HepG2 (cell line): ENCODE results near the gene NATD1. TPM values are rescaled to one million over a fixed set of nuclear protein-coding genes. Genes with fewer than 3 reads are reported as not detected.

Experiments
- ATRX ChIP-seq: sonication (generic); formaldehyde crosslinking; IDR thresholded peaks from 2 replicates; pipeline ENCODE4 v1.4.0; 2020; ENCODE audit warnings: missing genetic modification reagents, borderline replicate concordance
- FLYWCH1 ChIP-seq: sonication (generic); formaldehyde crosslinking; IDR thresholded peaks from 2 replicates; pipeline ENCODE4 v1.8.1; 2023; ENCODE audit warnings: mild to moderate bottlenecking, missing genetic modification reagents
- FOXM1 ChIP-seq: sonication (generic); formaldehyde crosslinking; IDR thresholded peaks from 2 replicates; pipeline ENCODE4 v1.5.0; 2020; ENCODE audit warnings: missing genetic modification reagents
- GATAD1 ChIP-seq: IDR thresholded peaks from 2 replicates; pipeline ENCODE4 v1.6.1; 2016; ENCODE audit warnings: missing genetic modification reagents, missing compliant biosample characterization
- KLF15 ChIP-seq: sonication (generic); formaldehyde crosslinking; IDR thresholded peaks from 2 replicates; pipeline ENCODE4 v1.8.1; 2023; ENCODE audit warnings: borderline replicate concordance, mild to moderate bottlenecking, inconsistent platforms, missing genetic modification reagents, mixed read lengths
- MAF1 ChIP-seq: sonication (generic); formaldehyde crosslinking; IDR thresholded peaks from 2 replicates; pipeline ENCODE4 v1.5.0; 2020; ENCODE audit warnings: missing genetic modification reagents, borderline replicate concordance
- MIER3 ChIP-seq: IDR thresholded peaks from 2 replicates; pipeline ENCODE4 v1.6.1; 2016; ENCODE audit warnings: missing compliant biosample characterization, borderline replicate concordance
- NFATC3 ChIP-seq: sonication (generic); formaldehyde crosslinking; IDR thresholded peaks from 2 replicates; pipeline ENCODE4 v1.5.1; 2020; ENCODE audit warnings: mild to moderate bottlenecking, missing genetic modification reagents
- POLR2A ChIP-seq, 2 experiments: IDR thresholded peaks; 2 replicates each; pipeline ENCODE4 v1.6.1; 2011; ENCODE audit warnings: low read depth in 2 of 2, low read length in 2 of 2, mild to moderate bottlenecking in 1 of 2, moderate library complexity in 1 of 2; ENCODE audit not compliant: insufficient read depth in 1 of 2
- TFDP2 ChIP-seq: sonication (generic); formaldehyde crosslinking; IDR thresholded peaks from 2 replicates; pipeline ENCODE4 v1.4.0; 2020; ENCODE audit warnings: missing genetic modification reagents
- TRIM22 ChIP-seq: fragments of 450-650 bp; IDR thresholded peaks from 2 replicates; pipeline ENCODE4 v1.6.1; 2017
- ZBTB2 ChIP-seq: sonication (generic); formaldehyde crosslinking; IDR thresholded peaks from 2 replicates; pipeline ENCODE4 v1.8.0; 2022; ENCODE audit warnings: low read depth, missing genetic modification reagents
- ZNF24 ChIP-seq: fragments of 450-650 bp; IDR thresholded peaks from 2 replicates; pipeline ENCODE4 v1.6.1; 2017; ENCODE audit warnings: antibody characterized with exemption, mild to moderate bottlenecking
- ZNF329 ChIP-seq: sonication (generic); formaldehyde crosslinking; IDR thresholded peaks from 2 replicates; pipeline ENCODE4 v1.9.0; 2021; ENCODE audit warnings: low read depth, mild to moderate bottlenecking, missing genetic modification reagents
- ZNF33B ChIP-seq: sonication (generic); formaldehyde crosslinking; IDR thresholded peaks from 2 replicates; pipeline ENCODE4 v1.5.1; 2020; ENCODE audit warnings: mild to moderate bottlenecking, missing genetic modification reagents
- ZNF563 ChIP-seq: sonication (generic); formaldehyde crosslinking; IDR thresholded peaks from 2 replicates; pipeline ENCODE4 v1.8.0; 2022; ENCODE audit warnings: mild to moderate bottlenecking, moderate library complexity, missing genetic modification reagents
- ZNF660 ChIP-seq: sonication (generic); formaldehyde crosslinking; IDR thresholded peaks from 2 replicates; pipeline ENCODE4 v1.5.1; 2020; ENCODE audit warnings: mild to moderate bottlenecking, low read depth, missing genetic modification reagents, borderline replicate concordance
- ZNF713 ChIP-seq: sonication (generic); formaldehyde crosslinking; IDR thresholded peaks from 2 replicates; pipeline ENCODE4 v1.4.0; 2020; ENCODE audit warnings: mild to moderate bottlenecking, missing genetic modification reagents
- ZSCAN29 ChIP-seq: sonication (generic); formaldehyde crosslinking; conservative IDR thresholded peaks from 2 replicates; pipeline ENCODE4 v1.4.0; 2020; ENCODE audit warnings: mild to moderate bottlenecking, missing genetic modification reagents
- polyA plus RNA-seq, 8 experiments: library from polyadenylated mRNA; depleted of rRNA in 3 of 8; stranded (reverse) in 7 of 8; unstranded in 1 of 8; fragments of >200 nt; fragmentation: Illumina TruSeq in 4 of 8; extraction: Trizol in 4 of 8; gene quantifications; 2 replicates each; pipeline versions ENCODE4 v1.2.1 to v1.2.3, GENCODE V29; 2011 to 2016; ENCODE audit warnings: low read depth in 4 of 8, missing spikeins in 1 of 8, mixed read lengths in 1 of 8; ENCODE audit not compliant: insufficient read depth in 1 of 8
- total RNA-seq, 5 experiments: library from RNA; depleted of rRNA; stranded (reverse); fragments of >200 nt; fragmentation: Illumina TruSeq; extraction: Trizol; gene quantifications; 2 replicates each; pipeline ENCODE4 v1.2.3, GENCODE V29; 2016; ENCODE audit warnings: low read depth in 1 of 5
- TF ChIP-seq, protein P1 (sequence below): sonication (generic); formaldehyde crosslinking; IDR thresholded peaks from 2 replicates; pipeline ENCODE4 v1.4.0; 2020; ENCODE audit warnings: missing genetic modification reagents; ENCODE audit errors: not compliant biosample characterization
- TF ChIP-seq, protein P2 (sequence below): sonication (generic); formaldehyde crosslinking; IDR thresholded peaks from 2 replicates; pipeline ENCODE4 v1.4.0; 2020; ENCODE audit warnings: missing genetic modification reagents, mild to moderate bottlenecking, borderline replicate concordance
- TF ChIP-seq, protein P3 (sequence below): sonication (generic); formaldehyde crosslinking; IDR thresholded peaks from 2 replicates; pipeline ENCODE4 v1.8.1; 2023; ENCODE audit warnings: mild to moderate bottlenecking, inconsistent platforms, moderate library complexity, missing genetic modification reagents, borderline replicate concordance

Gene NATD1
- total and polyA plus RNA-seq, 2 of the 13 experiments (the other 11 are each of a cell fraction or from before 2014, with no cell fraction given), result 0.31 to 2.3 TPM

GRCh38 chr17:21286066-21286770, 33.0 kb upstream of the NATD1 start (continued):
- TF ChIP-seq TRIM22 (no peak), MIER3 (CRISPR knock-in tag) (peak; percentile 87; the same call in 1 of the 2 replicates), ZNF660 (CRISPR knock-in tag) (no peak), GATAD1 (CRISPR knock-in tag) (peak; percentile 68), ATRX (CRISPR knock-in tag) (no peak), ZNF33B (no peak), TFDP2 (CRISPR knock-in tag) (no peak), ZNF24 (no peak), ZNF713 (CRISPR knock-in tag) (no peak), KLF15 (no peak), ZNF329 (CRISPR knock-in tag) (no peak), MAF1 (no peak), ZBTB2 (no peak), FLYWCH1 (no peak), ZNF563 (CRISPR knock-in tag) (no peak), NFATC3 (CRISPR knock-in tag) (no peak), POLR2A (IDR thresholded peaks at IDR 0.05; ENCODE audit: insufficient read depth in 1 of 2, low read depth in 2 of 2, low read length in 2 of 2) (peak; percentile 71 to 88), ZSCAN29 (CRISPR knock-in tag) (0 out of 2 replicates have a peak, but pooled peaks have one; percentile 40), FOXM1 (CRISPR knock-in tag) (no peak)
- TF ChIP-seq, protein P1, sequence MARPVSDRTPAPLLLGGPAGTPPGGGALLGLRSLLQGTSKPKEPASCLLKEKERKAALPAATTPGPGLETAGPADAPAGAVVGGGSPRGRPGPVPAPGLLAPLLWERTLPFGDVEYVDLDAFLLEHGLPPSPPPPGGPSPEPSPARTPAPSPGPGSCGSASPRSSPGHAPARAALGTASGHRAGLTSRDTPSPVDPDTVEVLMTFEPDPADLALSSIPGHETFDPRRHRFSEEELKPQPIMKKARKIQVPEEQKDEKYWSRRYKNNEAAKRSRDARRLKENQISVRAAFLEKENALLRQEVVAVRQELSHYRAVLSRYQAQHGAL (CRISPR knock-in tag), result no peak
- TF ChIP-seq, protein P2, sequence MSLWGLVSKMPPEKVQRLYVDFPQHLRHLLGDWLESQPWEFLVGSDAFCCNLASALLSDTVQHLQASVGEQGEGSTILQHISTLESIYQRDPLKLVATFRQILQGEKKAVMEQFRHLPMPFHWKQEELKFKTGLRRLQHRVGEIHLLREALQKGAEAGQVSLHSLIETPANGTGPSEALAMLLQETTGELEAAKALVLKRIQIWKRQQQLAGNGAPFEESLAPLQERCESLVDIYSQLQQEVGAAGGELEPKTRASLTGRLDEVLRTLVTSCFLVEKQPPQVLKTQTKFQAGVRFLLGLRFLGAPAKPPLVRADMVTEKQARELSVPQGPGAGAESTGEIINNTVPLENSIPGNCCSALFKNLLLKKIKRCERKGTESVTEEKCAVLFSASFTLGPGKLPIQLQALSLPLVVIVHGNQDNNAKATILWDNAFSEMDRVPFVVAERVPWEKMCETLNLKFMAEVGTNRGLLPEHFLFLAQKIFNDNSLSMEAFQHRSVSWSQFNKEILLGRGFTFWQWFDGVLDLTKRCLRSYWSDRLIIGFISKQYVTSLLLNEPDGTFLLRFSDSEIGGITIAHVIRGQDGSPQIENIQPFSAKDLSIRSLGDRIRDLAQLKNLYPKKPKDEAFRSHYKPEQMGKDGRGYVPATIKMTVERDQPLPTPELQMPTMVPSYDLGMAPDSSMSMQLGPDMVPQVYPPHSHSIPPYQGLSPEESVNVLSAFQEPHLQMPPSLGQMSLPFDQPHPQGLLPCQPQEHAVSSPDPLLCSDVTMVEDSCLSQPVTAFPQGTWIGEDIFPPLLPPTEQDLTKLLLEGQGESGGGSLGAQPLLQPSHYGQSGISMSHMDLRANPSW (CRISPR knock-in tag), result no peak
- TF ChIP-seq, protein P3, sequence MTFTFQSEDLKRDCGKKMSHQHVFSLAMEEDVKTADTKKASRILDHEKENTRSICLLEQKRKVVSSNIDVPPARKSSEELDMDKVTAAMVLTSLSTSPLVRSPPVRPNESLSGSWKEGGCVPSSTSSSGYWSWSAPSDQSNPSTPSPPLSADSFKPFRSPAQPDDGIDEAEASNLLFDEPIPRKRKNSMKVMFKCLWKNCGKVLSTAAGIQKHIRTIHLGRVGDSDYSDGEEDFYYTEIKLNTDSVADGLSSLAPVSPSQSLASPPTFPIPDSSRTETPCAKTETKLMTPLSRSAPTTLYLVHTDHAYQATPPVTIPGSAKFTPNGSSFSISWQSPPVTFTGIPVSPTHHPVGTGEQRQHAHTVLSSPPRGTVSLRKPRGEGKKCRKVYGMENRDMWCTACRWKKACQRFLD (CRISPR knock-in tag), result no peak
